Stromal cell of bone marrow (primary cell): Measurements from ENCODE around the gene KCNE2.
"Not testable (repeated sequence)": the region's sequence is repeated elsewhere in the genome, so short reads cannot be mapped to it uniquely, and the experiment has no call there.

ENCODE experiments used
- DNase-seq: peaks from one replicate; pipeline ENCODE4 v3.0.0-alpha.2; 2012; ENCODE audit warnings: low read depth

Gene KCNE2

GRCh38 chr21:34407294-34407693, 43.5 kb downstream of the KCNE2 start:
- DNase-seq = not testable (repeated sequence)

DNA sequence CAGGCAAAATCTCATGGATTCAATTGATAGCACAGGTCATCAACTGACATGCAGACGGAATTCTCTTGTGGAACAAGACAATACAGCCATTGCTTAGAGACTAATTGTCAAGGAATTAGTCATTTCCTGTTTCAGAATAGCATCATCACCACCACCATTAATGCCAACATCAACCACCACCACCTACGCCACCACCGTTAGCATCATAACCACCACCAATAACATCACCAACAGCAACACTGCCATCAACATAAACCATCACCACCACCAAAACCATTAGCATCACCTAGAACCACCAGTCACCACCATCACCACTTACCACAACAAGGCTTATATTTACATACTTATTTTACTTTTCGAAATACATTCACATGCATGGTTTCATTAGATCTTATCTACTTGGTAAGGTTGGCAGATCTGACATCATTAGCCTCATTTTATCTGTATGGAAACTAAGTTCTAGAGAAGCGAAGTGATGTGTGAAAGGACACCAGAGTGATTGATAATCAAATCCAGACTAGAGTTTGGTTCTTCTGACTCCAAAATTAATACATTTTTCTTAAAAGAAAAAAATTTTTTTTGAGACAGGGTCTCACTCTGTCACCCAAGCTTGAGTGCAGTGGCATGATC, 53.8 kb downstream of the KCNE2 start:
- not testable (repeated sequence) for DNase-seq
